ENCODE measurements around the gene ALG14. TPM values are rescaled to one million over a fixed set of nuclear protein-coding genes. Genes with fewer than 3 reads are reported as not detected.
A peak's percentile ranks its signal among the peaks of the same experiment; 100 is the strongest.

ALG14 gene
- total RNA-seq, 1 donor from 2014 or later, result 0.74 TPM

GRCh38 chr1:94931254-94931841 is 141.4 kb downstream of the ALG14 start:
- intact Hi-C loops (cut with DNase I), result no loop called here
- no peak for DNase-seq (ENCODE audit: extremely low spot score in 2 of 2)
- no peak overlapping the region for H3K27ac ChIP-seq
- H3K9me3 ChIP-seq, result no peaks in the 10 kb centered on the region
- no peak overlapping the region for H3K4me3 ChIP-seq
- H3K4me1 ChIP-seq, result peaks cover 47% of the 10 kb centered on the region
- H3K36me3 ChIP-seq, result no peaks in the 10 kb centered on the region
- no peaks in the 10 kb centered on the region for H3K27me3 ChIP-seq
- no peak for TF ChIP-seq POLR2A (IDR thresholded peaks at IDR 0.05)

GRCh38 chr1:94929351-94930217 is 143.2 kb downstream of the ALG14 start:
- no peak for DNase-seq (ENCODE audit: extremely low spot score in 2 of 2)
- peak overlapping the region; percentile 97 for H3K27ac ChIP-seq
- intact Hi-C loops (cut with DNase I), result loop anchor here (5.0 kb wide), 2 partner anchors 43 to 88 kb away; no protein-coding TSS in a partner anchor

GRCh38 chr1:94928293-94928939 is 144.3 kb downstream of the ALG14 start:
- H3K27ac ChIP-seq, result peak overlapping the region; percentile 97
- intact Hi-C loops (cut with DNase I), result loop anchor here (5.0 kb wide), 2 partner anchors 44 to 89 kb away; no protein-coding TSS in a partner anchor
- no peaks in the 10 kb centered on the region for H3K9me3 ChIP-seq
- peak overlapping the region; percentile 62 to 72 for H3K4me3 ChIP-seq
- TF ChIP-seq POLR2AphosphoS5 (IDR thresholded peaks at IDR 0.05; ENCODE audit: insufficient read depth in 1 of 2, low read depth in 1 of 2) (no peak), POLR2A (IDR thresholded peaks at IDR 0.05) (no peak)
- DNase-seq (ENCODE audit: extremely low spot score in 2 of 2), result no peak
- H3K27me3 ChIP-seq, result no peaks in the 10 kb centered on the region
- H3K36me3 ChIP-seq, result no peaks in the 10 kb centered on the region
- peaks cover 56% of the 10 kb centered on the region for H3K4me1 ChIP-seq

More at GRCh38 chr1:94929351-94930217, 143.2 kb downstream of the ALG14 start:
- TF ChIP-seq POLR2AphosphoS5 (IDR thresholded peaks at IDR 0.05; ENCODE audit: insufficient read depth in 1 of 2, low read depth in 1 of 2) (no peak), CTCF (IDR thresholded peaks at IDR 0.05) (no peak), POLR2A (IDR thresholded peaks at IDR 0.05) (no peak)
- no peaks in the 10 kb centered on the region for H3K36me3 ChIP-seq
- H3K4me3 ChIP-seq, result peak overlapping the region; percentile 35 to 72
- no peaks in the 10 kb centered on the region for H3K27me3 ChIP-seq
- peaks cover 45% of the 10 kb centered on the region for H3K4me1 ChIP-seq
- H3K9me3 ChIP-seq, result no peaks in the 10 kb centered on the region

DNA sequence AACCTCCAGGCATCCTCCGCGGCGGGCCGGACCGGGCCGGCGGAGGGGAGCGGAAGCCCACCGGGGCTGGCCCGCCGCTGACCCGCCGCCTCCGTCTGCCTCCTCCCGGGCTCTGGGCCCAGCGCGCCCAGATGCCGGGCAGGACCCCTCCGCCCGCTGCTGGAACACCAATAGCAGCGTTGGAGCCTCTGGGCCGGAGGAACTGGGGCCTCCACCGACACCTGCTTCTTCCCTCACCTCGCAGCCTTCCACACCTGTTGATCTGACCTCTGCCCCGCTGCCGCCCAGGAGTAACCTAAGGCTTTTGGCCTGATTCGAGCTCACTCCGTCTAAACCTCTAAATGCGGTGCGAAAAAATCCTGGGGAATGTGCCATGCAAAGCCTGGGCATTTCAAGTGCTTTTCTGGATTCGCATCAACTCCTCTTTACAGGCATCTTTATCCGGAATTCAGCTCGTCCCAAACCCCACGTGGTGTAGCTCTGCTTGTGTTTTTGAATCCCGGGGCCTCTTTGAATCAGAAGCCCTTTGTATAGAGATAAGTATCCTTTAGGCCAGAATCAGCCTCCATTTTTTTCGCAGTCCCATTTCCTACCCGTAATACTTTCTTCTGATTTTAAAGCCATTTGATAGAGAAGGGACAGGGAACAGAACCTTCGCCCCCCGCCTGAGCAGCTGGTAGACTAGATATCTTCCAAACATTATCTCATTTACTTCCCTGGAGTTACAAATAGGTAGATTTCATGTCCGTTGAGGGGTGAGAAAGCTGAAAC is 145.2 kb downstream of the ALG14 start:
- peak overlapping the region; percentile 62 to 72 for H3K4me3 ChIP-seq
- intact Hi-C loops (cut with DNase I), result loop anchor here (2.0 to 5.0 kb wide), 3 partner anchors 45 to 90 kb away; no protein-coding TSS in a partner anchor
- no peaks in the 10 kb centered on the region for H3K9me3 ChIP-seq
- H3K4me1 ChIP-seq, result peaks cover 64% of the 10 kb centered on the region
- peak overlapping the region; percentile 97 for H3K27ac ChIP-seq
- no peak for TF ChIP-seq CTCF (IDR thresholded peaks at IDR 0.05)
- peak in 1 of 2 donors; percentile 22 for TF ChIP-seq POLR2A (IDR thresholded peaks at IDR 0.05)
- DNase-seq (ENCODE audit: extremely low spot score in 2 of 2), result no peak
- H3K36me3 ChIP-seq, result no peaks in the 10 kb centered on the region
- H3K27me3 ChIP-seq, result no peaks in the 10 kb centered on the region

DNA sequence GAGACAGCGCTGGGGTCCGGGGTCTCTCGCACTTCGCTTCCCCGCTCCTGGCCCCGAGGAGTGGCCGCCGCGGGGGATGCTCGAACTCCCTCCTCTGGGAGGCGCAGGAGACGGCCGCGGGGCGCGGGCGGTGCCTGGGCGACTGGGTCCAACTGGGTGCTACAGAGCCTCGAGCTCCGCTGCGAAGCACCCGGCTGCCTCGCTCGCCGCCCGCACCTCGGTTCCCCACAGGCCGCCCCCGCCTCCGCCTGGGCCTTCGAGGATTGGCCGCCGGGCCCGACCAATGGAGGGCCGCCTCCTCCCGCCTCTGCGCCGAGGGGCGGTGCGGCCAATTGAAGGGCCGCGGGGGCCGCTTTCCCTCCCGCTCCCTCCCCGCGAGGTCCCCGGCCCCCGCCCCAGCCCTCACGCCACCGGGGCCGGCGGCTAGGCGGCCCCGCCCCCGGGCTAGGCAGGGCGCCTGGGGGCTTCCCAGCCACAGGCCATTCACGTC is 145.8 kb downstream of the ALG14 start, which contains the start of gene CNN3:
Gene CNN3, minus strand, starts transcription at position 196 of the 490 bp plus-strand sequence. CDS start 216 bp downstream, outside the sequence.
- Histone ChIP-seq H3K36me3 (no peaks in the 10 kb centered on the region), H3K27ac (peak within 1 kb of the TSS; percentile 97), H3K9me3 (no peaks in the 10 kb centered on the region), H3K4me1 (peaks cover 71% of the 10 kb centered on the region), H3K27me3 (no peaks in the 10 kb centered on the region), H3K4me3 (peak within 1 kb of the TSS; percentile 62 to 72)
- DNase-seq (ENCODE audit: extremely low spot score in 2 of 2), result no peak
- intact Hi-C loops (cut with DNase I), result loop anchor here (2.0 to 5.0 kb wide), 3 partner anchors 45 to 90 kb away; no protein-coding TSS in a partner anchor
- TF ChIP-seq POLR2AphosphoS5 (IDR thresholded peaks at IDR 0.05; ENCODE audit: insufficient read depth in 1 of 2, low read depth in 1 of 2), result peak in 1 of 2 donors; percentile 99
- no peak for TF ChIP-seq CTCF (IDR thresholded peaks at IDR 0.05)
- TF ChIP-seq POLR2A (IDR thresholded peaks at IDR 0.05), result peak in 1 of 2 donors; percentile 99
